HepG2 (cell line): Measurements from ENCODE around the gene C5orf24. TPM values are rescaled to one million over a fixed set of nuclear protein-coding genes. Genes with fewer than 3 reads are reported as not detected.

Experiments
- ATAC-seq: fragments of 200-7000 bp; cut with Tn5 transposase; 3 replicates; pipeline ENCODE4 v1.9.1; 2020; ENCODE audit warnings: mild to moderate bottlenecking, moderate library complexity
- BruUV-seq: library from RNA; stranded (reverse); fragments of 400-500 nt; replicated peaks from 2 replicates; lab custom pipeline; 2021; lab: Mats Ljungman, UMichigan
- CTCF ChIA-PET: fragments of 300-600 bp; formaldehyde crosslinking; extraction: SDS; loops from one replicate; lab custom pipeline; 2021; ENCODE audit warnings: low total read pairs, inconsistent platforms, low intra/inter-chr PET ratio; lab: Yijun Ruan, JAX
- POLR2A ChIA-PET: fragments of 350-600 bp; sonication (Branson Sonifier 250); formaldehyde crosslinking; loops from one replicate; lab custom pipeline; 2020; ENCODE audit warnings: antibody characterized with exemption, inconsistent platforms; lab: Yijun Ruan, JAX
- DNase-seq: peaks from one replicate; pipeline ENCODE4 v3.0.0-alpha.2; 2015; ENCODE audit warnings: low spot score
- FAIRE-seq: peaks from 3 replicates; lab custom pipeline; 2011; peaks lifted over from hg19 to GRCh38; lab: Jason Lieb, UNC
- H2AFZ ChIP-seq: one replicate; pipeline ENCODE4 v1.6.1; 2011; ENCODE audit warnings: low read length, inconsistent platforms
- H3K27ac ChIP-seq: fragments of 300-600 bp; 3 replicates; pipeline ENCODE4 v1.8.0; 2011; ENCODE audit warnings: mixed run types, mild to moderate bottlenecking, mixed read lengths, low read length, inconsistent platforms; ENCODE audit not compliant: insufficient read depth; ENCODE audit errors: extremely low read length
- H3K27me3 ChIP-seq, 2 experiments: fragments of 200-600 bp in 1 of 2; 2 replicates in 1 of 2; 3 replicates in 1 of 2; pipeline versions ENCODE4 v1.6.0 to v1.8.0; 2011; ENCODE audit warnings: low read length in 2 of 2, mild to moderate bottlenecking in 2 of 2, moderate library complexity in 2 of 2, inconsistent platforms in 1 of 2; ENCODE audit not compliant: insufficient read depth in 2 of 2, control insufficient read depth in 1 of 2
- H3K36me3 ChIP-seq, 2 experiments: fragments of 200-600 bp in 1 of 2; replicated peaks in 1 of 2; 2 replicates in 1 of 2; 3 replicates in 1 of 2; pipeline versions ENCODE4 v1.5.1 to v1.8.0; 2011; ENCODE audit warnings: low read length in 2 of 2, inconsistent platforms in 1 of 2; ENCODE audit not compliant: insufficient read depth in 2 of 2, control insufficient read depth in 1 of 2
- H3K4me1 ChIP-seq: 2 replicates; pipeline ENCODE4 v1.5.1; 2012; ENCODE audit warnings: low read length, inconsistent platforms; ENCODE audit not compliant: insufficient read depth
- H3K4me2 ChIP-seq: 2 replicates; pipeline ENCODE4 v1.6.0; 2011; ENCODE audit warnings: low read depth, low read length, inconsistent platforms
- H3K4me3 ChIP-seq, 3 experiments: fragments of 200-600 bp in 1 of 3; sonication (generic), shearing (Covaris generic) in 1 of 3; replicated peaks in 1 of 3; 2 replicates each; pipeline ENCODE4 v1.5.1; 2011 to 2016; ENCODE audit warnings: low read length in 3 of 3, inconsistent platforms in 2 of 3, low read depth in 2 of 3, mild to moderate bottlenecking in 2 of 3, control low read depth in 1 of 3, mixed read lengths in 1 of 3; ENCODE audit not compliant: insufficient read depth in 1 of 3
- H3K79me2 ChIP-seq: one replicate; pipeline ENCODE4 v1.6.1; 2011; ENCODE audit warnings: low read length, inconsistent platforms; ENCODE audit not compliant: insufficient read depth
- H3K9ac ChIP-seq: 2 replicates; pipeline ENCODE4 v1.6.0; 2011; ENCODE audit warnings: mild to moderate bottlenecking, low read depth, low read length, inconsistent platforms; ENCODE audit not compliant: insufficient read depth
- H3K9me3 ChIP-seq: 2 replicates; pipeline ENCODE4 v1.5.1; 2012; ENCODE audit warnings: mild to moderate bottlenecking, low read length
- H4K20me1 ChIP-seq: 2 replicates; pipeline ENCODE4 v1.6.0; 2011; ENCODE audit warnings: inconsistent platforms, mild to moderate bottlenecking, low read length, moderate library complexity; ENCODE audit not compliant: insufficient read depth
- CENPX ChIP-seq: sonication (generic); formaldehyde crosslinking; IDR thresholded peaks from 2 replicates; pipeline ENCODE4 v1.9.0; 2021; ENCODE audit warnings: mild to moderate bottlenecking, missing genetic modification reagents, moderate library complexity
- ETV5 ChIP-seq: IDR thresholded peaks from 2 replicates; pipeline ENCODE4 v1.6.1; 2018; ENCODE audit warnings: missing biosample characterization, missing genetic modification reagents, inconsistent platforms, borderline replicate concordance
- HCFC1 ChIP-seq: fragments of 150-350 bp; IDR thresholded peaks from 2 replicates; pipeline ENCODE4 v1.6.1; 2014; ENCODE audit warnings: low read depth, low read length
- HMG20B ChIP-seq: conservative IDR thresholded peaks from 2 replicates; pipeline ENCODE4 v1.6.1; 2016; ENCODE audit warnings: missing genetic modification reagents, missing compliant biosample characterization
- NR2F6 ChIP-seq, 2 experiments: IDR thresholded peaks; 2 replicates each; pipeline ENCODE4 v1.6.1; 2016; ENCODE audit warnings: antibody characterized with exemption in 1 of 2, mild to moderate bottlenecking in 1 of 2
- PRPF4 ChIP-seq: fragments of 200-400 bp; formaldehyde crosslinking; IDR thresholded peaks from 2 replicates; pipeline ENCODE4 v1.6.1; 2016; ENCODE audit warnings: low read length, low read depth; ENCODE audit not compliant: poor library complexity, severe bottlenecking
- RAD51 ChIP-seq: fragments of 450-650 bp; IDR thresholded peaks from 2 replicates; pipeline ENCODE4 v1.6.1; 2016; ENCODE audit warnings: borderline replicate concordance
- SMAD9 ChIP-seq: sonication (generic); formaldehyde crosslinking; IDR thresholded peaks from 2 replicates; pipeline ENCODE4 v1.5.1; 2020; ENCODE audit warnings: mild to moderate bottlenecking, missing genetic modification reagents
- SRSF9 ChIP-seq: fragments of 200-400 bp; formaldehyde crosslinking; IDR thresholded peaks from 2 replicates; pipeline ENCODE4 v1.6.1; 2018; ENCODE audit warnings: borderline replicate concordance, mild to moderate bottlenecking, low read depth, low read length; ENCODE audit not compliant: insufficient read depth, poor library complexity, severe bottlenecking
- ZNF142 ChIP-seq: sonication (generic); formaldehyde crosslinking; IDR thresholded peaks from 2 replicates; pipeline ENCODE4 v1.4.0; 2020; ENCODE audit warnings: missing genetic modification reagents
- ZNF17 ChIP-seq: sonication (generic); formaldehyde crosslinking; IDR thresholded peaks from 2 replicates; pipeline ENCODE4 v1.5.0; 2020; ENCODE audit warnings: mild to moderate bottlenecking, missing genetic modification reagents
- ZNF251 ChIP-seq: sonication (generic); formaldehyde crosslinking; IDR thresholded peaks from 2 replicates; pipeline ENCODE4 v1.9.0; 2021; ENCODE audit warnings: mild to moderate bottlenecking, missing genetic modification reagents
- ZNF3 ChIP-seq: IDR thresholded peaks from 2 replicates; pipeline ENCODE4 v1.7.0; 2017; ENCODE audit warnings: inconsistent platforms
- ZNF644 ChIP-seq: IDR thresholded peaks from 2 replicates; pipeline ENCODE4 v1.6.1; 2016; ENCODE audit warnings: low read depth
- ZNF709 ChIP-seq: sonication (generic); formaldehyde crosslinking; IDR thresholded peaks from 2 replicates; pipeline ENCODE4 v1.5.0; 2020; ENCODE audit warnings: mild to moderate bottlenecking, missing genetic modification reagents
- WGBS: methylation state at CpG from one replicate; pipeline ENCODE4 v1.1.6; 2017; ENCODE audit warnings: low lambda C conversion rate; 5-methylcytosine and 5-hydroxymethylcytosine counted together
- in situ Hi-C: cut with HindIII; loops from 2 replicates; pipeline ENCODE4 v1.10.0; 2017; ENCODE audit warnings: low pct_unique_long_range_greater_than_20kb; ENCODE audit not compliant: extremely low pct_ligation_motif_present
- intact Hi-C: fragments of 100-400 bp; cut with micrococcal nuclease; formaldehyde crosslinking; loops from one replicate; pipeline ENCODE4 v1.10.0; 2022; ENCODE audit not compliant: unreplicated experiment
- polyA plus RNA-seq, 8 experiments: library from polyadenylated mRNA; depleted of rRNA in 3 of 8; stranded (reverse) in 7 of 8; unstranded in 1 of 8; fragments of >200 nt; fragmentation: Illumina TruSeq in 4 of 8; extraction: Trizol in 4 of 8; gene quantifications; 2 replicates each; pipeline versions ENCODE4 v1.2.1 to v1.2.3, GENCODE V29; 2011 to 2016; ENCODE audit warnings: low read depth in 4 of 8, missing spikeins in 1 of 8, mixed read lengths in 1 of 8; ENCODE audit not compliant: insufficient read depth in 1 of 8
- total RNA-seq, 5 experiments: library from RNA; depleted of rRNA; stranded (reverse); fragments of >200 nt; fragmentation: Illumina TruSeq; extraction: Trizol; gene quantifications; 2 replicates each; pipeline ENCODE4 v1.2.3, GENCODE V29; 2016; ENCODE audit warnings: low read depth in 1 of 5
- TF ChIP-seq, protein P1 (sequence below): sonication (generic); formaldehyde crosslinking; IDR thresholded peaks from 2 replicates; pipeline ENCODE4 v1.4.0; 2020; ENCODE audit warnings: mild to moderate bottlenecking, missing genetic modification reagents

C5orf24 gene
- total and polyA plus RNA-seq, 2 of the 13 experiments (the other 11 are each of a cell fraction or from before 2014, with no cell fraction given) = 34.6 to 41.5 TPM

DNA sequence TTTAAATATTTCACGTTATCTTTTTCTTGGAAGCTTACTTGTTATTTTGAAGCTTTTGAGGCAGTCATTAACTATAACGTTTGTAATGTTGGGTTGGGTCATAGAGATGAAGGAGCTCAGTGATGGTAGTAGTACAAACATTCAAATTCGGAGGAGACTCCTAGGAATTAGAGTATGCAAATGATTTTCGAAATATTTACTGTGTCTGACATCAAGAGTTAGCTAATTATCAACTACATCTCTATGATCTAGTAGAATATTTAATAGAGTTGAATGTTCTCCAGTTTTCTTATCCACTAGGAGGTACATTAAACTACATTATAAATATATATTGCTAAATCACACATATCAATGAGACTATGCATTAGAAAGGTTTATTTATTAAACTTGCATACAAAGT, 28.8 kb upstream of the C5orf24 start:
- CTCF ChIA-PET = no interaction called here
- POLR2A ChIA-PET = interaction anchor here (0.8 kb wide), 1 partner anchor 21 kb away, joined by 3 read pairs; no protein-coding TSS in a partner anchor
- no peak overlapping the region for H2AFZ ChIP-seq

More for the DNA sequence above, 28.8 kb upstream of the C5orf24 start:
- Histone ChIP-seq H3K4me3 (no peak overlapping the region), H3K27me3 (no peaks in the 10 kb centered on the region), H3K27ac (no peak overlapping the region), H3K36me3 (peaks cover 24 to 73% of the 10 kb centered on the region in 2 experiments; a peak in 4 of 5 replicates), H3K4me2 (no peak overlapping the region), H3K9ac (no peak overlapping the region), H3K4me1 (no peaks in the 10 kb centered on the region), H4K20me1 (no peaks in the 10 kb centered on the region), H3K79me2 (no peaks in the 10 kb centered on the region), H3K9me3 (no peaks in the 10 kb centered on the region)
- WGBS = 92% methylated on average over 4 of the region's 4 CpGs
- no TSS peak for BruUV-seq
- no peak for TF ChIP-seq SRSF9
- no peak for TF ChIP-seq SMAD9 (CRISPR knock-in tag)
- TF ChIP-seq ZNF3 (CRISPR knock-in tag) = no peak
- TF ChIP-seq ZNF644 (CRISPR knock-in tag) = no peak
- no peak for TF ChIP-seq ZNF709
- no peak for TF ChIP-seq ZNF251 (CRISPR knock-in tag)
- TF ChIP-seq HCFC1 = no peak
- TF ChIP-seq PRPF4 = no peak
- no peak for TF ChIP-seq ZNF142 (CRISPR knock-in tag)
- no peak for TF ChIP-seq ZNF17
- TF ChIP-seq, protein P1, sequence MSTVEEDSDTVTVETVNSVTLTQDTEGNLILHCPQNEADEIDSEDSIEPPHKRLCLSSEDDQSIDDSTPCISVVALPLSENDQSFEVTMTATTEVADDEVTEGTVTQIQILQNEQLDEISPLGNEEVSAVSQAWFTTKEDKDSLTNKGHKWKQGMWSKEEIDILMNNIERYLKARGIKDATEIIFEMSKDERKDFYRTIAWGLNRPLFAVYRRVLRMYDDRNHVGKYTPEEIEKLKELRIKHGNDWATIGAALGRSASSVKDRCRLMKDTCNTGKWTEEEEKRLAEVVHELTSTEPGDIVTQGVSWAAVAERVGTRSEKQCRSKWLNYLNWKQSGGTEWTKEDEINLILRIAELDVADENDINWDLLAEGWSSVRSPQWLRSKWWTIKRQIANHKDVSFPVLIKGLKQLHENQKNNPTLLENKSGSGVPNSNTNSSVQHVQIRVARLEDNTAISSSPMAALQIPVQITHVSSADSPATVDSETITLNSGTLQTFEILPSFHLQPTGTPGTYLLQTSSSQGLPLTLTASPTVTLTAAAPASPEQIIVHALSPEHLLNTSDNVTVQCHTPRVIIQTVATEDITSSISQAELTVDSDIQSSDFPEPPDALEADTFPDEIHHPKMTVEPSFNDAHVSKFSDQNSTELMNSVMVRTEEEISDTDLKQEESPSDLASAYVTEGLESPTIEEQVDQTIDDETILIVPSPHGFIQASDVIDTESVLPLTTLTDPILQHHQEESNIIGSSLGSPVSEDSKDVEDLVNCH (CRISPR knock-in tag) = no peak
- no peak for TF ChIP-seq RAD51
- no peak for TF ChIP-seq CENPX (CRISPR knock-in tag)
- TF ChIP-seq NR2F6 (IDR thresholded peaks at IDR 0.05) = no peak
- TF ChIP-seq NR2F6 (CRISPR knock-in tag; IDR thresholded peaks at IDR 0.05) = no peak
- no peak for TF ChIP-seq ETV5 (CRISPR knock-in tag)
- TF ChIP-seq HMG20B (CRISPR knock-in tag) = no peak
- intact Hi-C loops = no loop called here
- no peak for ATAC-seq
- in situ Hi-C loops = no loop called here
- no peak for FAIRE-seq
- no peak for DNase-seq
